H1 (cell line): ENCODE measurements around the gene CDKN3. TPM values are rescaled to one million over a fixed set of nuclear protein-coding genes. Genes with fewer than 3 reads are reported as not detected.

ENCODE experiments used
- CTCF ChIA-PET: fragments of 300-600 bp; sonication (Branson Sonifier 250); formaldehyde crosslinking; loops from one replicate; lab custom pipeline; 2021; ENCODE audit not compliant: partially characterized antibody; lab: Charles Lee
- POLR2A ChIA-PET: fragments of 300-600 bp; sonication (Branson Sonifier 250); formaldehyde crosslinking; loops from one replicate; lab custom pipeline; 2021; ENCODE audit warnings: inconsistent platforms; ENCODE audit not compliant: partially characterized antibody; lab: Charles Lee
- DNase-seq, 2 experiments: peaks; one replicate each; pipeline versions ENCODE4 v3.0.0 to v3.0.0-alpha.2; 2010 to 2022; ENCODE audit warnings: low spot score in 2 of 2, low read depth in 1 of 2, mixed read lengths in 1 of 2
- FAIRE-seq: peaks from 2 replicates; lab custom pipeline; 2011; peaks lifted over from hg19 to GRCh38; lab: Jason Lieb, UNC
- H2AFZ ChIP-seq: 2 replicates; pipeline ENCODE4 v1.8.1; 2012; ENCODE audit warnings: low read length, inconsistent platforms
- H2AK5ac ChIP-seq: 2 replicates; pipeline ENCODE4 v1.6.1; 2013; ENCODE audit warnings: low read depth, low read length
- H2BK120ac ChIP-seq: replicated peaks from 2 replicates; pipeline ENCODE3; 2013; ENCODE audit warnings: low read depth, low read length, inconsistent platforms
- H2BK12ac ChIP-seq: 2 replicates; pipeline ENCODE4 v1.6.1; 2013; ENCODE audit warnings: low read depth, low read length
- H2BK15ac ChIP-seq: 2 replicates; pipeline ENCODE4 v1.6.1; 2013; ENCODE audit warnings: low read length
- H2BK20ac ChIP-seq: 2 replicates; pipeline ENCODE4 v1.6.1; 2013; ENCODE audit warnings: low read length
- H2BK5ac ChIP-seq: 2 replicates; pipeline ENCODE4 v1.6.1; 2013; ENCODE audit warnings: low read depth, low read length
- H3K14ac ChIP-seq: 2 replicates; pipeline ENCODE4 v1.6.1; 2013; ENCODE audit warnings: inconsistent platforms; ENCODE audit not compliant: insufficient read length
- H3K18ac ChIP-seq: 2 replicates; pipeline ENCODE4 v1.6.1; 2013; ENCODE audit warnings: low read length; ENCODE audit errors: extremely low read depth
- H3K23ac ChIP-seq: 2 replicates; pipeline ENCODE4 v1.6.1; 2013; ENCODE audit warnings: inconsistent platforms; ENCODE audit not compliant: insufficient read length
- H3K23me2 ChIP-seq: 2 replicates; pipeline ENCODE4 v1.6.1; 2013; ENCODE audit warnings: low read depth, low read length
- H3K27ac ChIP-seq: 2 replicates; pipeline ENCODE4 v1.6.1; 2011; ENCODE audit warnings: low read depth, low read length, inconsistent platforms
- H3K27me3 ChIP-seq, 4 experiments: replicated peaks in 1 of 4; 1 replicate in 1 of 4; 2 replicates in 3 of 4; pipeline versions ENCODE4 v1.6.1 to v1.8.1; 2011 to 2013; ENCODE audit warnings: low read length in 3 of 4, mild to moderate bottlenecking in 3 of 4, inconsistent platforms in 2 of 4, mixed read lengths in 2 of 4, moderate library complexity in 1 of 4; ENCODE audit not compliant: control insufficient read depth in 3 of 4, insufficient read depth in 3 of 4; ENCODE audit errors: extremely low read depth in 1 of 4
- H3K36me3 ChIP-seq, 4 experiments: 2 replicates each; pipeline versions ENCODE4 v1.6.1 to v1.8.1; 2011 to 2013; ENCODE audit warnings: mild to moderate bottlenecking in 4 of 4, low read length in 3 of 4, moderate library complexity in 2 of 4, control low read depth in 1 of 4, inconsistent platforms in 1 of 4; ENCODE audit not compliant: insufficient read depth in 4 of 4, control insufficient read depth in 2 of 4
- H3K4ac ChIP-seq: replicated peaks from 2 replicates; pipeline ENCODE3; 2013; ENCODE audit warnings: low read length, low read depth, mixed read lengths, inconsistent platforms; ENCODE audit not compliant: insufficient read length
- H3K4me1 ChIP-seq, 4 experiments: replicated peaks in 1 of 4; 1 replicate in 1 of 4; 2 replicates in 3 of 4; pipeline versions ENCODE4 v1.6.1 to v1.8.1; 2011 to 2013; ENCODE audit warnings: low read length in 3 of 4, inconsistent platforms in 2 of 4, mixed read lengths in 1 of 4; ENCODE audit not compliant: insufficient read depth in 4 of 4, control insufficient read depth in 3 of 4
- H3K4me2 ChIP-seq, 2 experiments: 2 replicates each; pipeline versions ENCODE4 v1.6.1 to v1.8.1; 2011 to 2013; ENCODE audit warnings: low read depth in 2 of 2, low read length in 2 of 2, control low read depth in 1 of 2, inconsistent platforms in 1 of 2, mild to moderate bottlenecking in 1 of 2; ENCODE audit not compliant: insufficient read depth in 1 of 2
- H3K4me3 ChIP-seq, 4 experiments: fragments of 200-600, 300-600 bp in 1 of 4; sonication (generic), shearing (Covaris generic), sonication (Bioruptor Twin) in 1 of 4; 2 replicates each; pipeline versions ENCODE4 v1.5.1 to v1.8.1; 2011 to 2016; ENCODE audit warnings: low read length in 4 of 4, low read depth in 3 of 4, control low read depth in 2 of 4, inconsistent platforms in 2 of 4, mild to moderate bottlenecking in 2 of 4, mixed read lengths in 1 of 4, moderate library complexity in 1 of 4; ENCODE audit not compliant: insufficient read depth in 2 of 4; ENCODE audit errors: extremely low read depth in 1 of 4
- H3K56ac ChIP-seq: replicated peaks from 2 replicates; pipeline ENCODE3; 2013; ENCODE audit warnings: low read depth, mild to moderate bottlenecking, mixed read lengths, low read length, inconsistent platforms; ENCODE audit not compliant: insufficient read length
- H3K79me1 ChIP-seq: 2 replicates; pipeline ENCODE4 v1.6.1; 2013; ENCODE audit warnings: low read depth, low read length, control low read depth
- H3K79me2 ChIP-seq, 2 experiments: 2 replicates each; pipeline versions ENCODE4 v1.6.1 to v1.8.1; 2012 to 2013; ENCODE audit warnings: low read length in 2 of 2, mild to moderate bottlenecking in 2 of 2, inconsistent platforms in 1 of 2; ENCODE audit not compliant: insufficient read depth in 2 of 2, control insufficient read depth in 1 of 2
- H3K9ac ChIP-seq, 4 experiments: replicated peaks in 1 of 4; 1 replicate in 1 of 4; 2 replicates in 3 of 4; pipeline versions ENCODE4 v1.6.1 to v1.8.1; 2011 to 2013; ENCODE audit warnings: low read depth in 3 of 4, low read length in 3 of 4, control low read depth in 2 of 4, mild to moderate bottlenecking in 2 of 4, moderate library complexity in 2 of 4, inconsistent platforms in 1 of 4; ENCODE audit errors: extremely low read depth in 1 of 4
- H3K9me3 ChIP-seq, 2 experiments: 2 replicates each; pipeline versions ENCODE4 v1.6.1 to v1.8.1; 2012 to 2013; ENCODE audit warnings: mild to moderate bottlenecking in 2 of 2, moderate library complexity in 2 of 2, control low read depth in 1 of 2, inconsistent platforms in 1 of 2, low read depth in 1 of 2, low read length in 1 of 2, mixed read lengths in 1 of 2; ENCODE audit not compliant: insufficient read depth in 2 of 2
- H4K20me1 ChIP-seq, 2 experiments: replicated peaks in 1 of 2; 2 replicates each; pipeline versions ENCODE3 to v1.8.1; 2011 to 2013; ENCODE audit warnings: inconsistent platforms in 2 of 2, low read length in 2 of 2, mild to moderate bottlenecking in 1 of 2; ENCODE audit not compliant: insufficient read depth in 2 of 2, control insufficient read depth in 1 of 2
- H4K5ac ChIP-seq: 2 replicates; pipeline ENCODE4 v1.6.1; 2013; ENCODE audit warnings: low read length, low read depth, mixed read lengths, inconsistent platforms; ENCODE audit not compliant: insufficient read length
- H4K8ac ChIP-seq: 2 replicates; pipeline ENCODE4 v1.8.0; 2013; ENCODE audit warnings: mild to moderate bottlenecking, moderate library complexity, low read length, inconsistent platforms; ENCODE audit not compliant: insufficient read depth; ENCODE audit errors: extremely low read depth
- H4K91ac ChIP-seq: replicated peaks from 2 replicates; pipeline ENCODE3; 2013; ENCODE audit warnings: low read length, mixed read lengths, inconsistent platforms; ENCODE audit not compliant: insufficient read length
- EZH2 ChIP-seq: fragments of 200-600 bp; sonication (generic); IDR thresholded peaks from 2 replicates; pipeline ENCODE4 v1.7.1; 2012; ENCODE audit warnings: low read depth, mild to moderate bottlenecking, moderate library complexity, low read length, inconsistent platforms; ENCODE audit not compliant: severe bottlenecking
- KDM1A ChIP-seq: fragments of 200-600, 300-600 bp; sonication (generic); IDR thresholded peaks from 2 replicates; pipeline ENCODE4 v1.7.1; 2016; ENCODE audit warnings: mild to moderate bottlenecking, low read length, borderline replicate concordance
- RNF2 ChIP-seq: fragments of 200-900, 300-1000 bp; sonication (generic); IDR thresholded peaks from 2 replicates; pipeline ENCODE4 v1.7.1; 2016; ENCODE audit warnings: borderline replicate concordance, low read depth, mild to moderate bottlenecking, antibody characterized with exemption, low read length; ENCODE audit not compliant: poor library complexity, severe bottlenecking; ENCODE audit errors: missing control alignments
- RXRA ChIP-seq: IDR thresholded peaks from 2 replicates; pipeline ENCODE4 v1.6.1; 2011; ENCODE audit warnings: low read depth, mild to moderate bottlenecking, low read length, moderate library complexity; ENCODE audit not compliant: insufficient read depth
- SIN3A ChIP-seq, 2 experiments: IDR thresholded peaks in 1 of 2; conservative IDR thresholded peaks in 1 of 2; 2 replicates each; pipeline ENCODE4 v1.6.1; 2011 to 2012; ENCODE audit warnings: low read length in 2 of 2, improper control_type of control experiment in 1 of 2, low read depth in 1 of 2, mild to moderate bottlenecking in 1 of 2
- SP4 ChIP-seq: IDR thresholded peaks from 2 replicates; pipeline ENCODE4 v1.6.1; 2012; ENCODE audit warnings: low read length, inconsistent platforms
- SUZ12 ChIP-seq: fragments of 200-600 bp; sonication (generic); IDR thresholded peaks from 2 replicates; pipeline ENCODE4 v1.6.1; 2012; ENCODE audit warnings: mild to moderate bottlenecking, inconsistent platforms, low read length, moderate library complexity, mixed read lengths
- WGBS, 2 experiments: shearing (Covaris generic) in 1 of 2; methylation state at CpG; one replicate each; pipeline versions ENCODE4 v1.1.6 to v1.1.7; 2013 to 2015; ENCODE audit warnings: low lambda C conversion rate in 2 of 2, mixed read lengths in 2 of 2, inconsistent platforms in 1 of 2, low coverage in 1 of 2, missing lambda C conversion rate in 1 of 2; ENCODE audit not compliant: insufficient replicate concordance in 2 of 2, insufficient coverage in 1 of 2, insufficient read length in 1 of 2; ENCODE audit errors: extremely low coverage in 1 of 2, missing lambda C conversion rate in 1 of 2; 5-methylcytosine and 5-hydroxymethylcytosine counted together
- polyA plus RNA-seq, 7 experiments: library from polyadenylated mRNA; depleted of rRNA in 3 of 7; stranded (reverse) in 5 of 7; unstranded in 2 of 7; fragments of >200 nt in 5 of 7; fragments of 200-250 nt in 2 of 7; gene quantifications; 1 replicate in 5 of 7; 2 replicates in 1 of 7; 4 replicates in 1 of 7; pipeline versions ENCODE4 v1.2.1 to v1.2.3, GENCODE V29; 2011 to 2013; ENCODE audit warnings: missing spikeins in 2 of 7, mixed read lengths in 2 of 7
- total RNA-seq: library from RNA; stranded (reverse); fragmentation: NEBNext Ultra II Directional; extraction: Animal tissue kit (Norgen Biotek cat#: 25700); gene quantifications from 2 replicates; pipeline ENCODE4 v1.2.1, GENCODE V29; 2021

The CDKN3 gene
- total and polyA plus RNA-seq, 2 of the 8 experiments (the other 6 are each of a cell fraction or from before 2014, with no cell fraction given): 43.5 to 48.3 TPM

DNA sequence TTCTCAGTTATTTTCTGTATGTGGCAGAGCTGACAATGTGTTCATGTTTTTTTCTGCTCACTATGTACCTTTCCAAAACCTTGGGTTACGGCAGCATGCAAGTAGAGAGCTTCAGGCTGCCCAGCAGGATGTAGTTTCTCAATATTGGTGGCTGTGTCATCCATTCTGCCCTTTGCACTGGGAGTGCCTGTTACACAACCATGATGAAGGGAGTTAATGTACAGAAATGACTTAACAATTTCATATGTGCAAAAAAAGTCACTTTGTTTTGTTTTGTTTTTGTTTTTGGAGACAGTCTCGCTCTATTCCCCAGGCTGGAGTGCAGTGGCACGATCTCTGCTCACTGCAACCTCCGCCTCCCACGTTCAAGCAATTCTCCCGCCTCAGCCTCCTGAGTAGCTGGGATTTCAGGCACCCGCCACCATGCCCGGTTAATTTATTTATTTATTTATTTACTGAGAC lies 50.5 kb downstream of the CDKN3 start:
- Histone ChIP-seq H3K18ac (no peak overlapping the region), H3K4me3 (no peak overlapping the region), H2BK15ac (no peak overlapping the region), H3K79me1 (no peaks in the 10 kb centered on the region), H3K14ac (no peak overlapping the region), H3K36me3 (no peaks in the 10 kb centered on the region), H2BK120ac (no peak overlapping the region), H3K9me3 (no peaks in the 10 kb centered on the region), H4K20me1 (no peaks in the 10 kb centered on the region), H2BK20ac (no peak overlapping the region), H3K79me2 (no peaks in the 10 kb centered on the region), H3K27ac (no peak overlapping the region), H3K23me2 (no peaks in the 10 kb centered on the region), H2AK5ac (no peak overlapping the region), H3K9ac (no peak overlapping the region), H3K56ac (no peak overlapping the region), H4K91ac (no peak overlapping the region), H3K4me1 (no peaks in the 10 kb centered on the region), H3K4ac (no peak overlapping the region), H4K5ac (no peak overlapping the region), H3K27me3 (no peaks in the 10 kb centered on the region), H2BK12ac (no peak overlapping the region), H3K4me2 (no peak overlapping the region), H4K8ac (no peak overlapping the region), H2BK5ac (no peak overlapping the region), H3K23ac (no peak overlapping the region), H2AFZ (no peak overlapping the region)
- FAIRE-seq: no peak
- no peak for DNase-seq
- WGBS, 2 experiments: 94% methylated on average over 8 of the region's 8 CpGs; no CpG with 5 or more reads in 1 of the 2 experiments
- CTCF ChIA-PET: interaction anchor here (0.6 to 2.6 kb wide), 5 partner anchors 9 to 99 kb away, joined by 3 to 8 read pairs (median 4); no protein-coding TSS in a partner anchor
- POLR2A ChIA-PET: no interaction called here
- TF ChIP-seq SUZ12 (no peak), RXRA (no peak), SIN3A (conservative IDR thresholded peaks at IDR 0.05 in 1 of 2, IDR thresholded peaks at IDR 0.05 in 1 of 2; ENCODE audit: low read depth in 1 of 2, low read length in 2 of 2) (no peak), RNF2 (no peak), EZH2 (no peak), KDM1A (no peak), SP4 (no peak)
